Measurements from ENCODE around the gene PCDH9. TPM values are rescaled to one million over a fixed set of nuclear protein-coding genes. Genes with fewer than 3 reads are reported as not detected.
A peak's percentile ranks its signal among the peaks of the same experiment; 100 is the strongest.
"Not testable (repeated sequence)": the region's sequence is repeated elsewhere in the genome, so short reads cannot be mapped to it uniquely, and the experiment has no call there.

The PCDH9 gene
- total and polyA plus RNA-seq, 10 of the 15 experiments (the other 5 are each of a cell fraction or from before 2014, with no cell fraction given): 0.02 to 2.3 (median 0.05) TPM; not detected in 1

- ChIA-PET POLR2A (no interaction called here), SMC1A (ENCODE audit: uncharacterized antibody, unreplicated experiment) (interaction anchor here (0.7 to 1.4 kb wide), 5 partner anchors 8 to 387 kb away, joined by 3 to 4 read pairs (median 3); no protein-coding TSS in a partner anchor), CTCF (interaction anchor here (1.0 kb wide), 1 partner anchor 29 kb away, joined by 3 read pairs; no protein-coding TSS in a partner anchor), RAD21 (ENCODE audit: unreplicated experiment) (no interaction called here)
- 50% methylated on average over 4 of the region's 4 CpGs for WGBS (ENCODE audit: insufficient coverage, insufficient replicate concordance, low lambda C conversion rate, missing lambda C conversion rate)
- BruUV-seq (replicated peaks): no TSS peak
- in situ Hi-C loops (cut with MboI) (no loop called here), intact Hi-C loops (cut with micrococcal nuclease; ENCODE audit: unreplicated experiment) (no loop called here)
- FAIRE-seq (no peak), DNase-seq (ENCODE audit: low read depth, low spot score) (no peak), ATAC-seq (peak; percentile 41)
- Histone ChIP-seq H3K4me3 (no peak overlapping the region), H2AFZ (ENCODE audit: control insufficient read depth, low read depth, low read length) (no peak overlapping the region), H3K36me3 (ENCODE audit: control insufficient read depth in 2 of 2, insufficient read depth in 2 of 2, low read length in 1 of 2) (no peaks in the 10 kb centered on the region), H3K4me1 (ENCODE audit: control insufficient read depth, insufficient read depth, low read length) (no peaks in the 10 kb centered on the region), H3K79me2 (ENCODE audit: control insufficient read depth, insufficient read depth, low read length) (no peaks in the 10 kb centered on the region), H3K27ac (ENCODE audit: control insufficient read depth, insufficient read depth) (no peak overlapping the region), H3K9me3 (replicated peaks; ENCODE audit: control insufficient read depth, insufficient read depth, low read length) (no peaks in the 10 kb centered on the region), H3K27me3 (replicated peaks in 1 of 2; ENCODE audit: control insufficient read depth in 2 of 2, insufficient read depth in 2 of 2, low read length in 1 of 2) (no peaks in the 10 kb centered on the region), H4K20me1 (ENCODE audit: control insufficient read depth, insufficient read depth) (no peaks in the 10 kb centered on the region), H3K4me2 (ENCODE audit: control insufficient read depth, insufficient read depth) (no peak overlapping the region), H3K9ac (ENCODE audit: control insufficient read depth, insufficient read depth, low read length) (no peak overlapping the region)
- TF ChIP-seq NFIC (IDR thresholded peaks at IDR 0.05; ENCODE audit: low read depth, low read length) (no peak), ZSCAN29 (IDR thresholded peaks at IDR 0.05) (no peak), TAF1 (IDR thresholded peaks at IDR 0.05; ENCODE audit: borderline replicate concordance, low read depth, low read length) (no peak), SMC3 (IDR thresholded peaks at IDR 0.05; ENCODE audit: borderline replicate concordance, low read length) (no peak), ZNF274 (IDR thresholded peaks at IDR 0.05; ENCODE audit: insufficient read depth, insufficient read length) (no peak), GATAD2B (conservative IDR thresholded peaks at IDR 0.05; ENCODE audit: low read depth) (no peak), ASH2L (IDR thresholded peaks at IDR 0.05; ENCODE audit: borderline replicate concordance, low read depth) (no peak), GABPA (IDR thresholded peaks at IDR 0.05; ENCODE audit: low read depth) (no peak), ZNF217 (IDR thresholded peaks at IDR 0.05) (no peak)
These were observed 343.9 kb downstream of the PCDH9 start for GRCh38 chr13:66886264-66886663.

- BruUV-seq (replicated peaks); ATAC-seq; H2AFZ ChIP-seq (ENCODE audit: control insufficient read depth, low read depth, low read length); intact Hi-C loops (cut with micrococcal nuclease; ENCODE audit: unreplicated experiment); FAIRE-seq; in situ Hi-C loops (cut with MboI); H3K4me2 ChIP-seq (ENCODE audit: control insufficient read depth, insufficient read depth); CTCF ChIA-PET; H3K9me3 ChIP-seq (replicated peaks; ENCODE audit: control insufficient read depth, insufficient read depth, low read length); H3K79me2 ChIP-seq (ENCODE audit: control insufficient read depth, insufficient read depth, low read length); DNase-seq (ENCODE audit: low read depth, low spot score); H3K36me3 ChIP-seq (ENCODE audit: control insufficient read depth in 2 of 2, insufficient read depth in 2 of 2, low read length in 1 of 2); H4K20me1 ChIP-seq (ENCODE audit: control insufficient read depth, insufficient read depth); POLR2A ChIA-PET; H3K27me3 ChIP-seq (replicated peaks in 1 of 2; ENCODE audit: control insufficient read depth in 2 of 2, insufficient read depth in 2 of 2, low read length in 1 of 2); H3K9ac ChIP-seq (ENCODE audit: control insufficient read depth, insufficient read depth, low read length); H3K4me3 ChIP-seq; SMC1A ChIA-PET (ENCODE audit: uncharacterized antibody, unreplicated experiment); H3K4me1 ChIP-seq (ENCODE audit: control insufficient read depth, insufficient read depth, low read length); H3K27ac ChIP-seq (ENCODE audit: control insufficient read depth, insufficient read depth): not testable (repeated sequence)
- 25% methylated on average over 2 of the region's 2 CpGs for WGBS (ENCODE audit: insufficient coverage, insufficient replicate concordance, low lambda C conversion rate, missing lambda C conversion rate)
- RAD21 ChIA-PET (ENCODE audit: unreplicated experiment): interaction anchor here (0.5 kb wide), 1 partner anchor 362 kb away, joined by 3 read pairs; no protein-coding TSS in a partner anchor
These were observed 349.0 kb downstream of the PCDH9 start for GRCh38 chr13:66881170-66881569.
